ENCODE data around the gene SIPA1L3.

DNA sequence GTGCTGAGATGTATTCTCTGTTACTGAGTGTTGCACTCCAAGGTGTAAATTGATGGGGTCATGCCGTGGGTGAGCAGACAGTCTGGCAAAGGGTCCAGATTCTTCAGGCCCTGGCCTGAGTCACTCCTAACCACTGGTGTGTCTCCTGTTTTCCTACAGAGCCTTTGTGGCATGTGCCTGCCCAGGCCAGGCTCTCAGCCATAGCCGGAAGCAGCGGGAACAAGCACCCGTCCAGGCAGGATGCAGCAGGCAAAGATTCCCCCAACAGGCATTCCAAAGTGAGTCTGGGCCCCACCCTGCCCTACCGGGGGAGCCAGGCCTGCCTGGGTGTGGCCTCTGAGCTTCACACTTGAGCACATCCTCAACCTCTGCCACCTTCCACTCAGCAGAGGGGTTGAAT is 255.1 kb downstream of the SIPA1L3 start:
- TF ChIP-seq CTCF (IDR thresholded peaks at IDR 0.05) (no peak), POLR2AphosphoS5 (IDR thresholded peaks at IDR 0.05) (no peak), POLR2A (IDR thresholded peaks at IDR 0.05) (no peak)

Measured in breast epithelium (tissue), 3 donors.